Measurements from ENCODE around the gene ERVFRD-1.
"Not testable (repeated sequence)": the region's sequence is repeated elsewhere in the genome, so short reads cannot be mapped to it uniquely, and the experiment has no call there.

The ERVFRD-1 gene

DNA sequence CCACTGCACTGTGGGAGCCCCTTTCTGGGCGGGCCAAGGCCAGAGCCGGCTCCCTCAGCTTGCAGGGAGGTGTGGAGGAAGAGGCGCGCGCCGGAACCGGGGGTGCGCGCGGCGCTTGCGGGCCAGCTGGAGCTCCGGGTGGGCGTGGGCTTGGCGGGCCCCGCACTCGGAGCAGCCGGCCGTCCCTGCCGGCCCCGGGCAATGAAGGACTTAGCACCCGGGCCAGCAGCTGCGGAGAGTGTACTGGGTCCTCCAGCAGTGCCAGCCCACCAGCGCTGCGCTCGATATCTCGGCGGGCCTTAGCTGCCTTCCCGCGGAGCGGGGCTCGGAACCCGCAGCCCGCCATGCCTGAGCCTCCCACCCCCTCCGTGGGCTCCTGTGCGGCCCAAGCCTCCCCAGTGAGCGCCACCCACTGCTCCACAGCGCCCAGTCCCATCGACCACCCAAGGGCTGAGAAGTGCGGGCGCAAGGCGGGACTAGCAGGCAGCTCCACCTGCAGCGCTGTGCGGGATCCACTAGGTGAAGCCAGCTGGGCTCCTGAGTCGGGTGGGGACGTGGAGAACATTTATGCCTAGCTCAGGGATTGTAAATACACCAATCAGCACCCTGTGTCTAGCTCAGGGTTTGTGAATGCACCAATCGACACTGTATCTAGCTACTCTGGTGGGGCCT lies 24.2 kb downstream of the ERVFRD-1 start:
- not testable (repeated sequence) for DNase-seq (ENCODE audit: low read depth)

DNA sequence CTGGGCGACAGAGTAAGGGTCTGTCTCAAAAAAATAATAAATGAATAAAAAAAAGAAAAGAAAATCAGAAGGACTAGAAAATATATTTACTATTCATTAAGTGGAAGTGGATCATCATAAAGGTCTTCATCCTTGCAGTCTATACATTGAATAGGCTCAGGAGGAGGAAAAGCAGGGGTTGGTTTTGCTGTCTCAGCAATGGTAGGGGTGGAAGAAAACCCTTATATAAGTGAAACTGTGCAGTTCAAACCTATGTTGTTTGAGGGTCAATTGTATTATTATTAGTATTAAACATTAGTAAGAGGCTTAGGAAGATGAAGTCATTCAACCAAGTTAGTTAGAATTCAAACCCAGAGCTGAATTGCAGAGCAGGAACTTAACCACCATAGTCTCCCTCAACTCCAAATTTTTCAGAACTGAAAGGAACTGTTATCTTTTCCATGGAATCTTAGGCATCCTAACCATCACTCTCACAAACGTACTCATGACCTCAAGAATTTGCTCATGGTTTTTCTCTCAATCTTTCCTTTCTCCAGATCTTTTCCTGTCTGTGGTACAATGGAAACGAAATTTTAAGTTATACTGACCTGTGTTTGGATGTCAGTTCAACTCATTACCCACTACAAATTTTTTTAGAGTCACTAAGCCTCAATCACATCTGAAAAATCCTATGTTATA lies 25.6 kb downstream of the ERVFRD-1 start:
- DNase-seq (ENCODE audit: low read depth) = no peak

DNA sequence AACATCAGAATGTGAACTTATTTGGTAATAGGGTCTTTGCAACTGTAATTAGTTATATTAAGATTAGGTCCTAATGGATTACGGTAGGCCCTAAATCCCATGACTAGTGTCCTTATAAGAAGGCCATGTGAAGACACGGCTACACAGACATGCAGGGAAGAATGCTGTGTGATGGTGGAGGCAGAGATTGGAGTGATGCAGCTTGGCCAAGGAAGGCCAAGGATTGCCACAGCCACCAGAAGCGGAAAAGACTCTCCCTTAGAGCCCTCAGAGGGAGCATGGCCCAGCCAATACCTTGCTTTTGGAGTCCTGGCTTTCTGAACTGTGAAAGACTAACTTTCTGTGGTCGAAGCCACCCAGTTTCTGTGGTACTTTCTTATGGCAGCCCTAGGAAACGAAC lies 27.6 kb downstream of the ERVFRD-1 start:
- DNase-seq (ENCODE audit: low read depth) = no peak

DNA sequence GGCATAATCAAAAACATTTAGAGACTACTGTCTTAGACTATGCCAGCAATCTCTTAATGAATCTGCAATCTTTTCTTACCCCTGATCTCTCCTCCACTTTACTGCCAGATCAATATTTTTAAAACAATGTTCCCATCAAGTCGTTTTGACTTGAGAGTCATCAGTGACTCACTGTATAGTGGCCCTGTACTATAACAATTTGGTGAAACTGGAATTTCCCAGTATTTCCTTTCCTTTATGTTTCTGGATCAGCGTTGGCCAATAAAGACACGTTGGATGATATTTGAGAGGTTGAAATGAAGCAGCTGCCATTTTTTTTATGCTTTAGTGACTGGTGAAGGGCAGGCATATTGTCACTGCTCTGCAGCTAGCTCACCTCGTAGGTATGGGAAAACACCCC lies 28.0 kb downstream of the ERVFRD-1 start:
- no peak for DNase-seq (ENCODE audit: low read depth)

DNA sequence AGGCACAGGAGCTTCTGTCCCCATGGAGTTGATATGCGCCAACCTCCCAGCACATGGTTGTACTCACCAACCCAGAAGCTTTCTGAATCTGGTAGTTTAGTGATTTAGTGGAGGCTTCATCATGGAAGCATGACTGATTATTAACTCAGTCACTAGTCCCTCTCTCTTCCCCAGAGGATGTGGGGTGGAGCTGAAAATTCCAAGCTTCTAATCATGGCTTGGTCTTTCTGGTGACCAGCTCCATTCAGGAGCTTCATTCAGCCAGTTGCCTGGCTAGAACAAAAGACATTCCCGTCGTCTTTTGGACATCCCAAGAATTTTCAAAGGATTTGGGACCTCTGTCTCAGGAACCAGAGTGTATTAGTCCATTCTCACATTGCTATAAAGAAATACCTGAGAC lies 31.2 kb downstream of the ERVFRD-1 start:
- DNase-seq (ENCODE audit: low read depth) = no peak

DNA sequence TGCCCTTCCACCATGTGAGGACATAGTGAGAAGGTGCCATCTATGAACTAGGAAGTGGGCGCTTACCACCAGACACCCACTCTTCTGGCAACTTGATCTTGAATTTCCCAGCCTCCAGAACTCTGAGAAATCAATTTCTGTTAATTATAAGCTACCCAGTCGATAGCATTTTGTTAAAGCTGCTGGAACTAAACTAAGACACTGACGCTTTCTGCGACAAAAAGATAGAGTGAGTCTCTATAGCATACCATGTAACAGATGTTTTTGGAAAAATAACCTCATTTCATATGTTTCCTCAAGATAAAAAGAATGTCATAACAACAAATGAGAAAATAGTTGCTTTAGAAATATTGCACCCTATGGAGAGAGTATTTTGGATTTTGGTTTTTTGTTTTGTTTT lies 33.3 kb downstream of the ERVFRD-1 start:
- DNase-seq (ENCODE audit: low read depth) = no peak

DNA sequence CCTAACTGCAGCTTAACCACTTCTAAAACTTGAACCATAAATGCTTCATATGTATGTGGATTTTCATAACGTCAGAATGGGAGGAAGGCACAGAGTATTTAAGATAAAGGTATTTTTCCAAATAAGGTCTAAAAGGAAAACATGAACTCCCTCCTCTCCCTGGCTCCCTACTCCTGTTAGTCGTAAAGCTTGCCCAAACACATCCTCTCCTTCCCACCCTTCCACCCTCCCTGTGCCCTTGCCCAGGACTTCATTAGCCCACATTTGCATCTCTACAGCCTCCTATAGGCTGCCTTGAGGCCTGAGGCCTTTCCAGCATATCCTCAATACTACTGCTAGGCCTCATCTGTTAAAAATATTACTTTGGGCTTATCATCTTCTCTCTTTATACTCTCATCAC lies 35.0 kb downstream of the ERVFRD-1 start:
- DNase-seq (ENCODE audit: low read depth) = no peak

DNA sequence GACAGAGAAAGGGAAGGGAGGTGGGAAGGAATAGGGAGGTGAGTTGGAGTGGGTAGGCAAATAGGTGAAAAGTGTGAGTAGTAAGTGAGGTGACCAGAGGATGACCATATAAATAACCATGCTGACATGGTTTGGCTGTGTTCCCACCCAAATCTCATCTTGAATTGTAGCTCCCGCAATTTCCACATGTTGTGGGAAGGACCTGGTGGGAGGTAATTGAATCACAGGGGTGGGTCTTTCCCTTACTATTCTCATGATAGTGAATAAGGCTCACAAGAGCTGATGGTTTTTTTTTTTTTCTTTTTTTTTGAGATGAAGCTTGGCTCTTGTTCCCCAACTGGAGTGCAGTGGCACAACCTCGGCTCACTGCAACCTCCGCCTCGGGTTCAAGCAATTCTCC lies 39.4 kb downstream of the ERVFRD-1 start:
- DNase-seq (ENCODE audit: low read depth) = no peak

DNA sequence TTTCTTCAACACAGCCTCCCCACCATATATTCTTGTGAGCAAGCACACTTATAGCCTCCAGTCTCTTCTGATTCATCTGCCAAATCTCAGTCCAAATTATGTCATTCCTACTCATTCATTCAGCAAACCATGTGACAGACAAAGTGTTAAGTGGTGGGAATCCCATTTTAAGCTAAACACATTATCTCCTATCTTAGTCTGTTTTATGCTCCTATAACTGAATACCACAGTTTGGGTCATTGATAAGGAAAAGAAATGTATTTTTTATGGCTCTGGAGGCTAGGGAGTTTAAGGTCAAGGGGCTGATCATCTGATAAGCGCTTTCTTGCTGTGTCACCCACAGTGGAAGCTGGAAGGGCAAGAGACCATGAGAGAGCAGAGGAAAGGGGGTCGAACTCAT lies 41.8 kb downstream of the ERVFRD-1 start:
- no peak for DNase-seq (ENCODE audit: low read depth)

DNA sequence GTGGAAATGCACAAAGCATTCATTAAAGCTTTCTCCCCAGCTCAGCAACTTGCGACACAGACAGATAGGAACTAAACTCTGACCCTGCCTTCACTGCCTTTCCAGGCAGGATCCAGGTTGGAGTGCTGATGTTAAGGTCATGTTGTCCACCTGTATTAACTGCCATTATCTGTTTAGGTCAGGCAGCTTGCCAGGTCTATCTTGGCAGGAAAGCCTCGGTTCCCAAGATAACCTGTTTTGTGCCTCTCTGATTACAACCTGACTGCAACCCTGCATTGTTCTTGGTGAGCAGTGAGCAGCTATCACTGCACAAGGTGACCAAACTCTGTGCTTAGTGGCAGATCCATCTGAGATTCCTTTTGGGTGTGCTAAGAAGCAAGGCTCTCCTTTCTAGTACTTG lies 44.2 kb downstream of the ERVFRD-1 start:
- no peak for DNase-seq (ENCODE audit: low read depth)

DNA sequence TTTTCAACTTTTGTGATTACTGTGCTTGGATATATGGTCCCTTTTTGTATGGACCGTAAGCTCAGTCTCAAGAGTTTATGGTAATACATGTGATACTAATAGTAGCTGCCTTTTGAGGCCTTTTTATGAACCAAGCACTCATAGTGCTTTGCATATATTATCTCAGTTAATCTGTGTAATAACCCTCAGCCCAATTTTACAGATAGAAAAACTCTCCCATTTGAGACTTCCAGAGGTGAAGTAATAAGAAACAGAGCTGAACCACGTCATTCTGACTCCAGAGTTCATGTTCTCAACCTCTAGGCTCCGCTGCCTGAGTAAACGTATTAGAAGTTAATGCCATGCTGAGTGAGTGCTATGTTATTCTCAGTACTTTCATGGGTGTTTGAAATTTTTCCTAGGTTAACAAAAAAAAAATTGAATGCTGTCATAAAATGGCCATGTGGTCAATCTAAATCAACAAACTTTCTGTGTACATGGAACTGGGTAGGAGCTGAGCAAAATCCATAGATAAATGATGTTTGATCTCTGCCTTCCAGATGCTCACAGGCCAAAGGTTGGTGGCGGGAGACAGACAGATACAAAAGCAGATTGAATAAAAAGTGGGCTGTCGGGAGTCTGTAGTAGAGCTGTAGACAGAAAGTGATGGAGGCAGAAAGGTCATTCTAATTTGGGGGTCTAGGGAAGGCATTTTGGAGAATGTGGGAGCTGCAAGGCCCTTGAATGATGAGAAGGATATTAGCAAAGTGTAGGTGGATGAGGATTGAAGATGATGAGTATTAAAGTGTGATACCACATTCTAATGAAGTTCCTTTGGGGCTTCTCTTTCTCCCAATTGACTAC lies 44.8 kb downstream of the ERVFRD-1 start:
- DNase-seq (ENCODE audit: low read depth) = no peak

DNA sequence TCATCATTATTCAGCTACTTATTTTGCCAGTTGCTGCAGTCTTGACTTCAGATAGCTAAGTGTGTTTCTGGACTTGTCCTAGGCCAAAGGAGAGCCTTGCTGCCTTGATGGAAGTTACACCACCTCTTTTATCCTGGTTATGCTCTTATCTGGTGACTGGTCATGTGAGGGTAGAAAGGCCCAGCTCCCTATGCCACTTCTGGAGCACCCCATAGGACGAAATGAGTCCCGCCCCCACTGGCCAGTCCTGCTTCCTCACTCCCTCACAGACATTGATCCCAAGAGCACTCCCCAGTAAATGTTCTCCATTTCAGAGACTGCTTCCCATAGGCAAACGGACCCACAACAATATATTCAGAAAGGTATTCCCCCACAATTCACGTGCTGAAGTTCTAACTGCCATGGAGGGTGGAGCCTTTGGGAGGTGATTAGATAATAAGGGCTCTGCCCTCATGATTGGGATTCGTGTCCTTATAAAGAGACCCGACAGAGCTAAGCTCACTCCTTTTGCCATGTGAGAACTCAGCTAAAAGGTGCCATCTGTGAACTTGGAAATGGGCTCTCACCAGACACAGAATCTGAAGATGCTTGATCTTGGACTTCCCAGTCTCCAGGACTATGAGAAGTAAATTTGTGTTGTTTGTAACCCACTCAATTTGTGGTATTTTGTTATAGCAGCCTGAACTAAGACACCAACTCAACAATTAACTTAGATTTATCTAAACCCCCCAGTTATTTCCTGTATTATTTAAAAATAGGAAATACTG lies 45.9 kb downstream of the ERVFRD-1 start:
- DNase-seq (ENCODE audit: low read depth) = no peak

DNA sequence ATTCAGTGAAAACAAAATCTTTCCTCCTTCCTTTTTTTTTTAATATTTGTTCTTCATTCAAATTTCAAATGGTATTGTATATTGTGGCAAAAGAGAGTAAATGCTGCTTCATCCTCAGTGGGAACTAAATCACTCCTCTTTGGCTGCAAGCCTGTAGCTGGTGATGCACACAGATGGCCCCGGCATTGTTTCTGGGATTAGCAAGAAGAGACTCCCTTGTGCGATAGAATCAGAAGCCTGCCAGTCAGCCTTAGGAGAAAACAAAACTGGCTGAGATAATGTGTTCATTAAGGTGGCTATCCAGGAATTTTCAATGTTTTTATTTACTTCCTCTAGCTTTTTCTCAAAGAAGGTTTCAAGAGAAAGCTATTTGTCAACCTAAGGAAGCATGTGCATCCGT lies 46.7 kb downstream of the ERVFRD-1 start:
- no peak for DNase-seq (ENCODE audit: low read depth)

DNA sequence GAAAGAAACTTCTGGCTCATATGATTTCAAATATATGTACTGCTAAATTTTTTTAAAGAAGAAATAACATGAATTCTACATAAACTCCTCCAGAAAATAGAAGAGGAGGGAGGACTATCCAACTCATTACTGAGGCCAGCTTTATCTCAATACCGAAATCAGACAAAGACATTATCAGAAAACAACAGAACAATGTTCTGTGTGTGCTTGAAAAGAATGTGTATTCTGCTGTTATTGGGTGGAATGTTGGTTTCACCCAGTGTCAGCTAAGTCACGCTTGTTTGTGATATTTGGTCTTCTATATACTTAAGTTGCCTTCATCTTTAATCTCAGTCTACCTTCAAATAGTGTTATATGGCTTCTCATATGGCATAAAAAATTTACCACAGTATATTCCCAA lies 48.8 kb downstream of the ERVFRD-1 start:
- DNase-seq (ENCODE audit: low read depth) = no peak

DNA sequence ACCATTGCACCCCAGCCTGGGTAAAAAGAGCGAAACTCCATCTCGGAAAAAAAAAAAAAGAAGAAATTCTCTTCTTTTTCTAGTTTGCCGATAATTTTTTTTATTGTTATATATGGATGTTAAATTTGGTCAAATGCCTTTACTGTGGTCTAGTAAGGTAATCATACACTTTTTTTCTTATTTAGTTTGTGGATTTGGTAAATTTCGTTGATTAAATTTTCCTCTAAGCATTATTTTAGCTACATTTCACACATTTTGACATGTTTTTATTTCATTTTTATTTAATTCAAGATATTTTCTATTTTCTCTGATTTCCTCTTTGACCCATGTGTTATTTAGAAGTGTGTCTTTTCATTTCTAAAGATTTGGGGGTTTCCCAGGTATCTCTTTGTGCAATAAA lies 49.4 kb downstream of the ERVFRD-1 start:
- no peak for DNase-seq (ENCODE audit: low read depth)

DNA sequence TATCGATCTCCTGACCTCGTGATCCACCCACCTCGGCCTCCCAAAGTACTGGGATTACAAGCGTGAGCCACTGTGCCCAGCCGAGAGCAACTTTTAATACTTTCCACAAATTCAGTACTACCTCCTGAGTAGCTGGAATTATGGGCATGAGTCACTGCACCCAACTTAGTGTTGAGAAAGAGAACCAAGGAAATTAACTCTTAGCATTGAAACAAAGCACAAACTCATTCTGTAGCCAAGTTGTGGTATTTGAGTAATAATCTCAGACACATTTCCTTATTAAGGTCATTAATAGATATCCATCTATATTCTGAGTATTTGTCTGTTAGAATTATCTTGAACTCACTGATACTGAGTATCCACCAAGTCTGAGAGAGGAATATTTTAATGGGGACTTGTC lies 53.1 kb downstream of the ERVFRD-1 start:
- DNase-seq (ENCODE audit: low read depth) = no peak

DNA sequence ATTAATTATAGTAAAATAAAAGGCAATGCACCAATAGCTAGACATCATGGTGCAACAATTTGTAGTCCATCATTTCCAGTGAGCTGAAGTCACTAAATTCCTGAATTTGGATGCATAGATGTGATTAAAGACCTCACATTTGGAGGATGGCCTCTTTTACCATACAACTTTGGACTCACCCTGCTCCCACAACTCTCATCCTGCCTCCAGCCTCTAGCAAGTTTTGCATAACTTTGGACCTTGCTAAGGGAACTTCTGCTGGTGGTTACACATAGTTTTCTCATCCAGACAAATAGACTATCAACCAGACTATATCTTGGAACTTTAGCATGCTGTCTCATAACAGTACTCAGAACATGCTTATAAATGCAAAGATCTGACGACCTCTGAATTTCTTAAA lies 54.7 kb downstream of the ERVFRD-1 start:
- DNase-seq (ENCODE audit: low read depth) = no peak

DNA sequence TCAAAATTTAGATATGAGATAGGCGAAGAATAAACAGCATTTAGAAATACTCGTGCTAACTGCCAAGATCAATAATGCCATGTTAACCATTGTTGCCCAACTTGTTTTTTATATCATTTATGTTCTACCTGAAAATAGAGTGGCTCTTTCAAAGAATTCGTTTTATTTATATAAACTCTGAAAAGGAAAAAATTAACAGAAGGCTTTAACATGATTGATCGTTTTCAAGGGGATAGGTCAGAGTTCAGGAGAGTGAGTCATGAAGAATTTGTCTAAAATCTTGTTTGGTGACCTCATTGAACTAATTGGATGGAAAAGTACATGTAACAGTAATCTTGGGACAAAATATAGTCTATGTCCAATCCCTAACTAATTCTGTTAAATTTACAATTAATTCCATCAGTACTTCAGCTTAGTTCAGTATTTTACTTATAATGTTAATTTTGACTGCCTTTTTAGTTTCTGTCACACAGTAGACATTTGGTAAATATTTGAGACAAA lies 56.3 kb downstream of the ERVFRD-1 start:
- no peak for DNase-seq (ENCODE audit: low read depth)

DNA sequence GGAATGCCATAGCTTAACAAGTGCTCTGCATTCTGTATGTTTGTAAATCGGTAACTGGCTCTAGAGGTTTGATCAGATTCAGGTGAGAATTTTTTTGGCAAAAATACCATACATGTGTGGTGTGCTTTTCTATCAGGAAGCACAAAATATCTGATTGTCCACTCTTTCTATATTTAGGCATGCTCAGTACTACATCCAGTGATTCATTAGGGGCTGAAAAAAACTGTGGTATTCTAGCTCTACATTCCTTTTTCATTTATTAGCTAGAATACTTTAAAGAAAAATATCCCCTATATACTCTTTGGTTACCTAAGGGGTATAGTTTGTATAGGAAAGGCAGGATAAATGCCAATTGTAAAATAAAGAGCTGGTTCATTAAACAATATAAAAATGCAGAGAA lies 56.8 kb downstream of the ERVFRD-1 start:
- no peak for DNase-seq (ENCODE audit: low read depth)

DNA sequence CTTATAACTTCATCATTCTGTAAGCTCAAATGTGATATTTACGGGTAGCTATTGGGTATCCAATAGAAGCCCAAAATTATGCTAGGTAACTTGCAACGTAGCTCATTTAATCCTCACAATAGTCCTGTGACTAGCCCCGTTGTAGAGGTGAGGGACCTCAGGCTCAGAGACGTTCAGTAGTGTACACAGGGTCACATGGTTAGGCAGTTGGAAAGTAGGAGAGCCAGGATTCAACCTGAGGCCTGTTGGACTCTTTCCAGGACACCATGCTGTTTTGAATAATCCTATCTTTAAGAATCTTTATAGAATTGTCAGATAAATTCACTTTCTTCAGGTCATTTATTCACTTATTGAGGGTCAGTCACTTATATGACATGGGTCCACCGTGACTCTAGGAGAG lies 58.2 kb downstream of the ERVFRD-1 start:
- DNase-seq (ENCODE audit: low read depth) = no peak
